OCI-LY1 (cell line): ENCODE data around the gene CYP26A1.

ENCODE experiments used
- CTCF ChIP-seq: fragments of 200-600 bp; sonication (generic), shearing (Covaris generic); IDR thresholded peaks from 2 replicates; pipeline ENCODE4 v1.5.1; 2017; ENCODE audit warnings: mild to moderate bottlenecking, antibody characterized with exemption, low read length, moderate library complexity, mixed read lengths
- EZH2 ChIP-seq: fragments of 200-600 bp; sonication (generic), shearing (Covaris generic); IDR thresholded peaks from 2 replicates; pipeline ENCODE4 v1.8.0; 2017; ENCODE audit warnings: borderline replicate concordance, mixed run types, mild to moderate bottlenecking, antibody characterized with exemption, low read length, moderate library complexity, mixed read lengths

- TF ChIP-seq CTCF (no peak), EZH2 (no peak)
Measured at GRCh38 chr10:93099670-93100069, 26.0 kb downstream of the CYP26A1 start.
